ENCODE results near the gene LARGE1. TPM values are rescaled to one million over a fixed set of nuclear protein-coding genes. Genes with fewer than 3 reads are reported as not detected.
A peak's percentile ranks its signal among the peaks of the same experiment; 100 is the strongest.

The LARGE1 gene
- 29.5 TPM for total RNA-seq

GRCh38 chr22:33920197-33920540 lies at the start of gene LARGE1:
Gene LARGE1, minus strand, starts transcription at chr22:33920476.
- H3K4me1 ChIP-seq: peaks cover 44% of the 10 kb centered on the region
- no peaks in the 10 kb centered on the region for H3K9me3 ChIP-seq
- H3K4me3 ChIP-seq: peak within 1 kb of the TSS; percentile 79 to 84
- DNase-seq (ENCODE audit: extremely low spot score in 2 of 2): no peak
- TF ChIP-seq POLR2AphosphoS5 (IDR thresholded peaks at IDR 0.05; ENCODE audit: insufficient read depth in 1 of 2, low read depth in 1 of 2) (no peak), CTCF (IDR thresholded peaks at IDR 0.05) (no peak), POLR2A (IDR thresholded peaks at IDR 0.05) (no peak)
- intact Hi-C loops (cut with DNase I): loop anchor here (2.0 to 10.0 kb wide), 3 partner anchors 128 to 385 kb away; no protein-coding TSS in a partner anchor
- H3K27ac ChIP-seq: peak within 1 kb of the TSS; percentile 93
- H3K27me3 ChIP-seq: no peaks in the 10 kb centered on the region
- no peaks in the 10 kb centered on the region for H3K36me3 ChIP-seq

GRCh38 chr22:33969045-33969444 lies 48.8 kb upstream of the LARGE1 start:
- no peaks in the 10 kb centered on the region for H3K36me3 ChIP-seq
- no peak overlapping the region for H3K4me3 ChIP-seq
- no peak for DNase-seq (ENCODE audit: extremely low spot score in 2 of 2)
- H3K4me1 ChIP-seq: no peaks in the 10 kb centered on the region
- intact Hi-C loops (cut with DNase I): no loop called here
- no peaks in the 10 kb centered on the region for H3K27me3 ChIP-seq
- H3K27ac ChIP-seq: no peak overlapping the region
- TF ChIP-seq POLR2A (IDR thresholded peaks at IDR 0.05) (no peak), CTCF (IDR thresholded peaks at IDR 0.05) (no peak), POLR2AphosphoS5 (IDR thresholded peaks at IDR 0.05; ENCODE audit: insufficient read depth in 1 of 2, low read depth in 1 of 2) (no peak)
- H3K9me3 ChIP-seq: no peaks in the 10 kb centered on the region

- no peaks in the 10 kb centered on the region for H3K9me3 ChIP-seq
- H3K27ac ChIP-seq: no peak overlapping the region
- intact Hi-C loops (cut with DNase I): no loop called here
- no peak for TF ChIP-seq POLR2AphosphoS5 (IDR thresholded peaks at IDR 0.05; ENCODE audit: insufficient read depth in 1 of 2, low read depth in 1 of 2)
- no peak for TF ChIP-seq CTCF (IDR thresholded peaks at IDR 0.05)
- no peak for TF ChIP-seq POLR2A (IDR thresholded peaks at IDR 0.05)
- H3K27me3 ChIP-seq: no peaks in the 10 kb centered on the region
- no peaks in the 10 kb centered on the region for H3K4me1 ChIP-seq
- no peak for DNase-seq (ENCODE audit: extremely low spot score in 2 of 2)
- no peaks in the 10 kb centered on the region for H3K36me3 ChIP-seq
- no peak overlapping the region for H3K4me3 ChIP-seq
These were observed 43.8 kb upstream of the LARGE1 start for GRCh38 chr22:33964121-33964520.

GRCh38 chr22:33962409-33962808 lies 42.1 kb upstream of the LARGE1 start:
- Histone ChIP-seq H3K36me3 (no peaks in the 10 kb centered on the region), H3K4me1 (peaks cover 7% of the 10 kb centered on the region), H3K27me3 (no peaks in the 10 kb centered on the region), H3K27ac (no peak overlapping the region), H3K9me3 (no peaks in the 10 kb centered on the region), H3K4me3 (no peak overlapping the region)
- no peak for DNase-seq (ENCODE audit: extremely low spot score in 2 of 2)
- intact Hi-C loops (cut with DNase I): no loop called here
- TF ChIP-seq POLR2AphosphoS5 (IDR thresholded peaks at IDR 0.05; ENCODE audit: insufficient read depth in 1 of 2, low read depth in 1 of 2) (no peak), POLR2A (IDR thresholded peaks at IDR 0.05) (no peak)

GRCh38 chr22:33958741-33959140 lies 38.5 kb upstream of the LARGE1 start:
- Histone ChIP-seq H3K27ac (no peak overlapping the region), H3K27me3 (no peaks in the 10 kb centered on the region), H3K4me3 (no peak overlapping the region), H3K9me3 (no peaks in the 10 kb centered on the region), H3K36me3 (no peaks in the 10 kb centered on the region), H3K4me1 (peaks cover 7% of the 10 kb centered on the region)
- TF ChIP-seq POLR2AphosphoS5 (IDR thresholded peaks at IDR 0.05; ENCODE audit: insufficient read depth in 1 of 2, low read depth in 1 of 2): no peak
- TF ChIP-seq CTCF (IDR thresholded peaks at IDR 0.05): no peak
- TF ChIP-seq POLR2A (IDR thresholded peaks at IDR 0.05): no peak
- no peak for DNase-seq (ENCODE audit: extremely low spot score in 2 of 2)
- intact Hi-C loops (cut with DNase I): no loop called here
